Gastrocnemius medialis (tissue), 4 donors: ENCODE measurements around the gene PLA2G3. TPM values are rescaled to one million over a fixed set of nuclear protein-coding genes. Genes with fewer than 3 reads are reported as not detected.
A peak's percentile ranks its signal among the peaks of the same experiment; 100 is the strongest.

Source experiments
- ATAC-seq, 2 donors: fragments of 150-250 bp; one replicate each; pipeline ENCODE4 v1.9.1; 2016
- DNase-seq, 2 donors: peaks; one replicate each; pipeline ENCODE4 v3.0.0-alpha.2; 2019
- H3K27ac ChIP-seq, 4 donors: fragments of 200-600 bp; sonication (generic); 1 replicate in 1 of 4; 2 replicates in 3 of 4; pipeline ENCODE4 v1.5.1; 2016 to 2018; ENCODE audit warnings: mild to moderate bottlenecking in 2 of 4, moderate library complexity in 1 of 4
- H3K27me3 ChIP-seq, 3 donors: fragments of 200-600 bp; sonication (generic) in 2 of 3; 1 replicate in 1 of 3; 2 replicates in 2 of 3; pipeline versions ENCODE4 v1.5.1 to v1.6.0; 2016 to 2019; ENCODE audit warnings: mild to moderate bottlenecking in 1 of 3, moderate library complexity in 1 of 3
- H3K36me3 ChIP-seq, 2 donors: fragments of 200-600 bp; sonication (generic) in 1 of 2; one replicate each; pipeline ENCODE4 v1.5.1; 2017 to 2018
- H3K4me1 ChIP-seq, 2 donors: fragments of 200-600 bp; sonication (generic) in 1 of 2; one replicate each; pipeline ENCODE4 v1.5.1; 2016 to 2017; ENCODE audit warnings: mild to moderate bottlenecking in 2 of 2
- H3K4me3 ChIP-seq, 4 donors: fragments of 200-600 bp; sonication (generic) in 3 of 4; 1 replicate in 1 of 4; 2 replicates in 3 of 4; pipeline ENCODE4 v1.5.1; 2016 to 2019; ENCODE audit warnings: mild to moderate bottlenecking in 2 of 4
- H3K9me3 ChIP-seq, 3 donors: fragments of 200-600 bp; sonication (generic) in 2 of 3; 1 replicate in 1 of 3; 2 replicates in 2 of 3; pipeline ENCODE4 v1.5.1; 2016 to 2019
- CTCF ChIP-seq, 5 experiments: fragments of 450-650 bp in 3 of 5; fragments of 200-600 bp in 2 of 5; sonication (generic) in 2 of 5; IDR thresholded peaks in 4 of 5; conservative IDR thresholded peaks in 1 of 5; 1 replicate in 4 of 5; 2 replicates in 1 of 5; pipeline ENCODE4 v1.5.1; 2016 to 2019; ENCODE audit warnings: antibody characterized with exemption in 5 of 5, mild to moderate bottlenecking in 3 of 5, moderate library complexity in 3 of 5
- POLR2A ChIP-seq, 2 donors: fragments of 450-650 bp; IDR thresholded peaks; one replicate each; pipeline ENCODE4 v1.6.1; 2017; ENCODE audit warnings: antibody characterized with exemption in 2 of 2, mild to moderate bottlenecking in 2 of 2, moderate library complexity in 2 of 2
- in situ Hi-C, 4 donors: fragments of 200-750 bp; cut with MboI; loops; one replicate each; pipeline versions ENCODE4 v1.15.0 to v1.8.0; 2017; ENCODE audit warnings: low sequenced_read_pairs in 4 of 4
- intact Hi-C: fragments of 100-400 bp; cut with DNase I; formaldehyde crosslinking; loops from one replicate; pipeline ENCODE4 v1.15.1; 2023; ENCODE audit warnings: low total_unique reads
- total RNA-seq, 4 donors: library from RNA; depleted of rRNA; stranded (reverse); fragments of >200 nt; gene quantifications; one replicate each; pipeline versions ENCODE4 v1.1.0 to v1.2.3, GENCODE V29; 2016

The PLA2G3 gene
- total RNA-seq: not detected

GRCh38 chr22:31139866-31140716, at the start of gene PLA2G3:
Gene PLA2G3 (minus strand): TSS chr22:31140508. CDS start chr22:31140354, 154 bp downstream.
- ATAC-seq (no peak), DNase-seq (no peak)
- intact Hi-C loops (no loop called here), in situ Hi-C loops (loop anchor here in 2 of 4 donors (10.0 to 25.0 kb wide), 2 partner anchors 185 to 378 kb away; no protein-coding TSS in a partner anchor)
- Histone ChIP-seq H3K4me3 (no peak within 1 kb of the TSS), H3K27ac (no peak within 1 kb of the TSS), H3K27me3 (peaks cover 0 to 4% (median 0%) of the 10 kb centered on the region in 3 donors), H3K36me3 (no peaks in the 10 kb centered on the region), H3K4me1 (no peaks in the 10 kb centered on the region), H3K9me3 (no peaks in the 10 kb centered on the region)
- TF ChIP-seq POLR2A (IDR thresholded peaks at IDR 0.05) (no peak), CTCF (IDR thresholded peaks at IDR 0.05 in 4 of 5, conservative IDR thresholded peaks at IDR 0.05 in 1 of 5) (no peak)

DNA sequence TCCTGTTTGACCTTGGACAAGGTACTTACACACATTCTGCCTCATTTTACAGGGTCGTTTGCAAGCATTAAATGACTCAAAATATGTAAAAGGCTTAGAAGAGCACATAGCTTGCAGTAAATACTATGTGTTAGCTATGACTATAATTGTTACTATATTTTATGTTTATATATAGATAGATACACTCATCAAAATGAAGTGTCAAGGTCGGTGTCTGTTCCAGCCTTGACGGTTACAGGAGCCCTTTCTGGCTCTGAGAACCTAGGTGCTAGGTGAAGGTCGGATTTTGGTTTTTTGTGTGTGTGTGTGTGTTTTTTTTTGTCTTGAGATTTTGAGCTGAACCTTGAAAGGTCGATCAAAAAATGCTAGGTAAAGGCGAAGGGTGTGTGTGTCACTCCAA, 47.3 kb upstream of the PLA2G3 start:
- Histone ChIP-seq H3K9me3 (no peaks in the 10 kb centered on the region), H3K27ac (peak overlapping the region in 1 of 4 donors; percentile 8), H3K36me3 (peaks cover 0 to 9% of the 10 kb centered on the region in 2 donors), H3K27me3 (no peaks in the 10 kb centered on the region), H3K4me1 (peaks cover 5 to 12% of the 10 kb centered on the region in 2 donors), H3K4me3 (no peak overlapping the region)
- ATAC-seq (no peak), DNase-seq (no peak)
- intact Hi-C loops: no loop called here
- in situ Hi-C loops: no loop called here
- TF ChIP-seq POLR2A (IDR thresholded peaks at IDR 0.05): no peak
- TF ChIP-seq CTCF (IDR thresholded peaks at IDR 0.05 in 4 of 5, conservative IDR thresholded peaks at IDR 0.05 in 1 of 5): no peak

DNA sequence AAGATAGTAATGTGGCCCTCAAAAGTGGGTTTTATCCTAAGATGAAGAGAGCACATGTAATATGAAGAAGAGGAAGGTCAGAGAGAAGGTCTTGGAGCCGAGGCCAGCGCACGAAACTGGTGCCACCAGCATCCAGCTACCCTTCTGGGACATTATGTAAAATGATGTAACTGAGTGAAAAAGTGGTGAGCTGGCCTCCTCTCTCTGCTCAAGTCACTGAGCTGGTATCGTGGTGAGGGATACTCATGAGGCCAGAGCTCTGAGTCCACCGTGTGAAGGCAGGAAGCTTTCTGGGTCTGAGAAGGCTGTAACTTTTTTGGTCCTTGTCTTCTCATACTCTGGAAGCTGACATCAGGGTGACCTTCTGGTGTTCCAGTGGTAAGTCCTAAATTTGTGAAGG, 44.7 kb upstream of the PLA2G3 start:
- intact Hi-C loops: no loop called here
- H3K36me3 ChIP-seq: peaks cover 0 to 7% of the 10 kb centered on the region in 2 donors

DNA sequence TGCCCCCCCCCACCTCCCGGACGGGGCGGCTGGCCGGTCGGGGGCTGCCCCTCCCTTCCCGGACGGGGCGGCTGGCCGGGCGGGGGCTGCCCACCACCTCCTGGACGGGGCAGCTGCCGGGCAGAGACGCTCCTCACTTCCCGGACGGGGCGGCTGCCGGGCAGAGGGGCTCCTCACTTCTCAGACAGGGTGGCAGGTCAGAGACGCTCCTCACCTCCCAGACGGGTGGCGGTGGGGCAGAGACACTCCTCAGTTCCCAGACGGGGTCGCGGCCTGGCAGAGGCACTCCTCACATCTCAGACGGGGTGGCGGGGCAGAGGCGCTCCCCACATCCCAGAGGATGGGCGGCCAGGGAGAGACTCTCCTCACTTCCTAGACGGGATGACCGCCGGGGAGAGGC, 43.7 kb upstream of the PLA2G3 start:
- Histone ChIP-seq H3K36me3 (peaks cover 0 to 7% of the 10 kb centered on the region in 2 donors), H3K27ac (no peak overlapping the region), H3K27me3 (no peaks in the 10 kb centered on the region), H3K9me3 (no peaks in the 10 kb centered on the region), H3K4me1 (peaks cover 9 to 15% of the 10 kb centered on the region in 2 donors), H3K4me3 (no peak overlapping the region)
- intact Hi-C loops (no loop called here), in situ Hi-C loops (no loop called here)
- no peak for DNase-seq
- TF ChIP-seq POLR2A (IDR thresholded peaks at IDR 0.05) (no peak), CTCF (IDR thresholded peaks at IDR 0.05 in 4 of 5, conservative IDR thresholded peaks at IDR 0.05 in 1 of 5) (no peak)
- ATAC-seq: no peak

More for the DNA sequence above, 44.7 kb upstream of the PLA2G3 start:
- Histone ChIP-seq H3K27ac (no peak overlapping the region), H3K4me3 (no peak overlapping the region), H3K9me3 (no peaks in the 10 kb centered on the region), H3K4me1 (peaks cover 0 to 5% of the 10 kb centered on the region in 2 donors), H3K27me3 (no peaks in the 10 kb centered on the region)
- TF ChIP-seq POLR2A (IDR thresholded peaks at IDR 0.05): no peak
- TF ChIP-seq CTCF (IDR thresholded peaks at IDR 0.05 in 4 of 5, conservative IDR thresholded peaks at IDR 0.05 in 1 of 5): no peak
- DNase-seq: no peak
- no peak for ATAC-seq
- in situ Hi-C loops: no loop called here
